Endothelial cell of umbilical vein (primary cell): ENCODE results near the gene CBX4. TPM values are rescaled to one million over a fixed set of nuclear protein-coding genes. Genes with fewer than 3 reads are reported as not detected.

Experiments
- BruUV-seq: library from RNA; stranded (reverse); fragments of 400-500 nt; replicated peaks from 2 replicates; lab custom pipeline; 2021; lab: Mats Ljungman, UMichigan
- CTCF ChIA-PET: fragments of 300-600, 350-600 bp; sonication (Branson Sonifier 250); formaldehyde crosslinking; loops from one replicate; lab custom pipeline; 2021; ENCODE audit warnings: antibody characterized with exemption, inconsistent platforms; lab: Charles Lee
- POLR2A ChIA-PET: fragments of 300-600, 350-600 bp; sonication (Branson Sonifier 250); formaldehyde crosslinking; loops from one replicate; lab custom pipeline; 2021; ENCODE audit warnings: antibody characterized with exemption, inconsistent platforms; lab: Charles Lee
- DNase-seq: peaks from one replicate; pipeline ENCODE4 v3.0.0-alpha.2; 2011; ENCODE audit warnings: low read depth, low spot score
- FAIRE-seq: peaks from 2 replicates; lab custom pipeline; 2011; peaks lifted over from hg19 to GRCh38; lab: Jason Lieb, UNC
- H2AFZ ChIP-seq: 2 replicates; pipeline ENCODE4 v1.6.0; 2012; ENCODE audit warnings: low read depth, low read length, control low read depth, inconsistent platforms
- H3K27ac ChIP-seq: 2 replicates; pipeline ENCODE4 v1.5.1; 2011; ENCODE audit warnings: low read depth, mild to moderate bottlenecking, control low read depth, low read length, moderate library complexity; ENCODE audit not compliant: insufficient read depth
- H3K27me3 ChIP-seq, 2 experiments: 2 replicates each; pipeline versions ENCODE4 v1.6.0 to v1.6.1; 2011; ENCODE audit warnings: low read length in 2 of 2, mixed read lengths in 1 of 2; ENCODE audit not compliant: control insufficient read depth in 2 of 2, insufficient read depth in 2 of 2
- H3K36me3 ChIP-seq, 2 experiments: 2 replicates in 1 of 2; 3 replicates in 1 of 2; pipeline ENCODE4 v1.5.1; 2011; ENCODE audit warnings: low read length in 2 of 2, mild to moderate bottlenecking in 1 of 2, moderate library complexity in 1 of 2; ENCODE audit not compliant: control insufficient read depth in 2 of 2, insufficient read depth in 2 of 2; ENCODE audit errors: extremely low read depth in 1 of 2
- H3K4me1 ChIP-seq: 3 replicates; pipeline ENCODE4 v1.5.1; 2011; ENCODE audit warnings: mild to moderate bottlenecking, low read length; ENCODE audit not compliant: control insufficient read depth, insufficient read depth; ENCODE audit errors: extremely low read depth
- H3K4me2 ChIP-seq: 2 replicates; pipeline ENCODE4 v1.6.1; 2011; ENCODE audit warnings: low read length, control low read depth, mixed read lengths; ENCODE audit not compliant: insufficient read depth
- H3K4me3 ChIP-seq, 3 experiments: fragments of 200-600 bp in 1 of 3; sonication (generic), shearing (Covaris generic) in 1 of 3; replicated peaks in 1 of 3; 2 replicates each; pipeline ENCODE4 v1.5.1; 2011 to 2016; ENCODE audit warnings: control low read depth in 3 of 3, low read length in 3 of 3, mild to moderate bottlenecking in 2 of 3, inconsistent platforms in 1 of 3, low read depth in 1 of 3, moderate library complexity in 1 of 3; ENCODE audit not compliant: insufficient read depth in 1 of 3
- H3K79me2 ChIP-seq: 2 replicates; pipeline ENCODE4 v1.6.0; 2012; ENCODE audit warnings: low read length, inconsistent platforms; ENCODE audit not compliant: control insufficient read depth, insufficient read depth
- H3K9ac ChIP-seq: replicated peaks from 2 replicates; pipeline ENCODE3; 2011; ENCODE audit warnings: low read length, control low read depth; ENCODE audit not compliant: insufficient read depth; ENCODE audit errors: extremely low read depth
- H3K9me1 ChIP-seq: replicated peaks from 3 replicates; pipeline ENCODE4 v1.6.0; 2011; ENCODE audit warnings: mild to moderate bottlenecking, low read length; ENCODE audit not compliant: control insufficient read depth, insufficient read depth; ENCODE audit errors: extremely low read depth
- H3K9me3 ChIP-seq: replicated peaks from 2 replicates; pipeline ENCODE4 v1.5.1; 2012; ENCODE audit warnings: low read length, inconsistent platforms; ENCODE audit not compliant: control insufficient read depth, insufficient read depth
- H4K20me1 ChIP-seq: replicated peaks from 2 replicates; pipeline ENCODE3; 2011; ENCODE audit warnings: mild to moderate bottlenecking, low read length; ENCODE audit not compliant: control insufficient read depth, insufficient read depth; ENCODE audit errors: extremely low read depth
- CTCF ChIP-seq, 2 donors: IDR thresholded peaks; 1 replicate in 1 of 2; 2 replicates in 1 of 2; pipeline ENCODE4 v1.5.1; 2011; ENCODE audit warnings: low read length in 2 of 2, mild to moderate bottlenecking in 2 of 2, moderate library complexity in 2 of 2, control low read depth in 1 of 2, inconsistent platforms in 1 of 2, low read depth in 1 of 2; ENCODE audit not compliant: insufficient read depth in 1 of 2; ENCODE audit errors: extremely low read depth in 1 of 2
- EZH2 ChIP-seq: IDR thresholded peaks from 2 replicates; pipeline ENCODE4 v1.6.1; 2012; ENCODE audit warnings: borderline replicate concordance, low read depth, mild to moderate bottlenecking, moderate library complexity, low read length, inconsistent platforms; ENCODE audit not compliant: severe bottlenecking
- FOS ChIP-seq: IDR thresholded peaks from 2 replicates; pipeline ENCODE4 v1.6.1; 2011; ENCODE audit warnings: mild to moderate bottlenecking, low read length, moderate library complexity, borderline replicate concordance; ENCODE audit not compliant: insufficient read depth
- GATA2 ChIP-seq: IDR thresholded peaks from 2 replicates; pipeline ENCODE4 v1.7.0; 2011; ENCODE audit warnings: low read depth, mild to moderate bottlenecking, moderate library complexity, mixed read lengths, low read length; ENCODE audit not compliant: insufficient read length, insufficient read depth
- JUN ChIP-seq: IDR thresholded peaks from 2 replicates; pipeline ENCODE4 v1.6.1; 2011; ENCODE audit warnings: borderline replicate concordance, low read depth; ENCODE audit not compliant: insufficient read length, insufficient read depth
- MAX ChIP-seq: IDR thresholded peaks from 2 replicates; pipeline ENCODE4 v1.6.1; 2011; ENCODE audit not compliant: insufficient read depth, insufficient read length
- MYC ChIP-seq: IDR thresholded peaks from one replicate; pipeline ENCODE4 v1.6.1; 2011; ENCODE audit warnings: mild to moderate bottlenecking, low read depth, low read length
- POLR2A ChIP-seq: IDR thresholded peaks from 2 replicates; pipeline ENCODE4 v1.6.1; 2012; ENCODE audit warnings: low read depth, mild to moderate bottlenecking, control low read depth, low read length
- POLR2AphosphoS5 ChIP-seq: IDR thresholded peaks from 2 replicates; pipeline ENCODE4 v1.6.1; 2012; ENCODE audit warnings: low read depth, mild to moderate bottlenecking, control low read depth, low read length, moderate library complexity; ENCODE audit not compliant: insufficient read depth
- dilution Hi-C: fragments of 300-500 bp; cut with MboI; formaldehyde crosslinking; loops from one replicate; pipeline ENCODE4 v1.15.0; 2019; ENCODE audit warnings: low sequenced_read_pairs; ENCODE audit not compliant: extremely low pct_ligation_motif_present
- intact Hi-C: fragments of 100-400 bp; cut with micrococcal nuclease; formaldehyde crosslinking; loops from one replicate; pipeline ENCODE4 v1.10.0; 2022
- polyA plus RNA-seq, 4 experiments: library from polyadenylated mRNA; depleted of rRNA in 3 of 4; stranded (reverse) in 3 of 4; unstranded in 1 of 4; fragments of >200 nt; gene quantifications; 2 replicates each; pipeline versions ENCODE4 v1.2.1 to v1.2.3, GENCODE V29; 2011 to 2012; ENCODE audit warnings: missing spikeins in 1 of 4
- total RNA-seq: library from RNA; stranded (reverse); gene quantifications from 2 replicates; pipeline ENCODE4 v1.2.3, GENCODE V29; 2021

Gene CBX4
- total and polyA plus RNA-seq, 2 donors (not counting 3 experiments of a cell fraction or from before 2014, with no cell fraction given): 7.0 to 12.3 TPM

GRCh38 chr17:79833744-79834564, 5.3 kb downstream of the CBX4 start:
- dilution Hi-C loops (no loop called here), intact Hi-C loops (no loop called here)
- Histone ChIP-seq H3K36me3 (peaks cover 0 to 3% of the 10 kb centered on the region in 2 experiments), H3K9me1 (no peaks in the 10 kb centered on the region), H4K20me1 (no peaks in the 10 kb centered on the region), H3K27me3 (no peaks in the 10 kb centered on the region), H3K9me3 (no peaks in the 10 kb centered on the region), H3K27ac (no peak overlapping the region), H3K4me2 (no peak overlapping the region), H3K79me2 (no peaks in the 10 kb centered on the region), H3K4me1 (peaks cover 11% of the 10 kb centered on the region), H3K4me3 (no peak overlapping the region), H3K9ac (no peak overlapping the region), H2AFZ (no peak overlapping the region)
- ChIA-PET CTCF (interaction anchor here (0.7 to 2.3 kb wide), 9 partner anchors 9 to 92 kb away, joined by 3 to 14 read pairs (median 3); no protein-coding TSS in a partner anchor), POLR2A (no interaction called here)
- FAIRE-seq (no peak), DNase-seq (no peak)
- BruUV-seq: no TSS peak
- TF ChIP-seq CTCF (IDR thresholded peaks at IDR 0.05; ENCODE audit: extremely low read depth in 1 of 2, insufficient read depth in 1 of 2, low read depth in 1 of 2, low read length in 2 of 2) (no peak), GATA2 (no peak), MYC (no peak), EZH2 (no peak), JUN (no peak), FOS (no peak), MAX (no peak), POLR2A (no peak), POLR2AphosphoS5 (no peak)
